ENCODE results near the gene PIGR. TPM values are rescaled to one million over a fixed set of nuclear protein-coding genes. Genes with fewer than 3 reads are reported as not detected.

Gene PIGR
- total and polyA plus RNA-seq, 2 of the 4 experiments (the other 2 are of a cell fraction): not detected

GRCh38 chr1:206909161-206909882 is 36.9 kb downstream of the PIGR start:
- H3K27me3 ChIP-seq (ENCODE audit: control insufficient read depth, insufficient read depth, low read length): peaks cover 15% of the 10 kb centered on the region
- H3K9me1 ChIP-seq (ENCODE audit: insufficient read depth, low read length): peaks cover 17% of the 10 kb centered on the region
- H2AK9ac ChIP-seq (replicated peaks; ENCODE audit: low read depth, low read length, poor library complexity): peak overlapping the region; percentile 86
- H3K9ac ChIP-seq (ENCODE audit: low read depth, low read length): peak overlapping the region; percentile 24; the same call in 1 of the 2 replicates
- CTCF ChIA-PET: interaction anchor here (0.7 to 2.3 kb wide), 9 partner anchors 17 to 182 kb away, joined by 3 to 12 read pairs (median 3); no protein-coding TSS in a partner anchor
- ATAC-seq (ENCODE audit: low read depth) (peak; percentile 15), DNase-seq (no peak)
- dilution Hi-C loops (cut with HindIII; ENCODE audit: low sequenced_read_pairs, unreplicated experiment) (no loop called here), in situ Hi-C loops (cut with MboI; ENCODE audit: low sequenced_read_pairs) (no loop called here), intact Hi-C loops (cut with micrococcal nuclease) (no loop called here)
- peak overlapping the region; percentile 86 for H3K4me2 ChIP-seq (ENCODE audit: low read depth, low read length)
- peak overlapping the region; percentile 66 for H2BK20ac ChIP-seq (ENCODE audit: low read depth, low read length)
- peak overlapping the region; percentile 59 for H2AK5ac ChIP-seq (ENCODE audit: low read depth, low read length)
- no peak overlapping the region for H4K91ac ChIP-seq (ENCODE audit: insufficient read depth, low read depth, low read length)
- H3K4ac ChIP-seq (ENCODE audit: low read depth, low read length): peak overlapping the region; percentile 77
- H3K4me1 ChIP-seq (ENCODE audit: control insufficient read depth, insufficient read depth, low read length): peaks cover 9% of the 10 kb centered on the region
- peak overlapping the region; percentile 94 for H3K23ac ChIP-seq (ENCODE audit: low read depth, low read length)
- peak overlapping the region; percentile 17; the same call in 1 of the 2 replicates for H3K56ac ChIP-seq (ENCODE audit: extremely low read depth, insufficient read depth, low read length)
- peak overlapping the region; percentile 92 for H2AFZ ChIP-seq (replicated peaks; ENCODE audit: low read length, poor library complexity)
- peak overlapping the region in 1 of 2 experiments; percentile 76; a peak in 1 of 4 replicates for H4K8ac ChIP-seq (ENCODE audit: low read depth in 2 of 2, low read length in 2 of 2)
- H3K4me3 ChIP-seq (ENCODE audit: insufficient read depth, low read depth, low read length): peak overlapping the region; percentile 47
- H3K36me3 ChIP-seq (ENCODE audit: control insufficient read depth, insufficient read depth, low read length): no peaks in the 10 kb centered on the region
- H3K27ac ChIP-seq (ENCODE audit: insufficient read depth, low read length): no peak overlapping the region; the same call in 1 of the 2 replicates
- H3K79me1 ChIP-seq (ENCODE audit: low read depth in 1 of 2, low read length in 2 of 2): peaks cover 0 to 11% of the 10 kb centered on the region in 2 experiments; a peak in 2 of 4 replicates
- H2BK5ac ChIP-seq (ENCODE audit: low read depth, low read length, poor library complexity, severe bottlenecking): no peak overlapping the region
- no peaks in the 10 kb centered on the region for H4K20me1 ChIP-seq (ENCODE audit: insufficient read depth, low read length)
- BruUV-seq (replicated peaks): no TSS peak
- WGBS, 2 experiments (ENCODE audit: extremely low coverage in 2 of 2, insufficient read length in 1 of 2): 11% methylated on average over 8 of the region's 69 CpGs; no CpG with 5 or more reads in 1 of the 2 experiments
- POLR2A ChIA-PET (ENCODE audit: unreplicated experiment): interaction anchor here (0.7 kb wide), 1 partner anchor 94 kb away, joined by 3 read pairs; no protein-coding TSS in a partner anchor
- peak overlapping the region; percentile 88 for H2BK120ac ChIP-seq (ENCODE audit: low read depth, low read length)
- no peaks in the 10 kb centered on the region for H3K9me3 ChIP-seq (ENCODE audit: control insufficient read depth, insufficient read depth, low read length)
- peak overlapping the region; percentile 47 for H4K5ac ChIP-seq (ENCODE audit: low read depth, low read length)
- peak overlapping the region; percentile 79; the same call in 2 of the 3 replicates for H2BK15ac ChIP-seq (ENCODE audit: low read depth, low read length)
- 0 out of 2 replicates have a peak overlapping the region, but pooled peaks have one; percentile 24 for H3K18ac ChIP-seq (ENCODE audit: low read depth, low read length)
- H3K14ac ChIP-seq (replicated peaks; ENCODE audit: low read depth, low read length): peak overlapping the region; percentile 84
- TF ChIP-seq SMC3 (IDR thresholded peaks at IDR 0.05; ENCODE audit: low read depth, low read length) (no peak), CEBPB (IDR thresholded peaks at IDR 0.05; ENCODE audit: low read depth, low read length) (no peak), USF2 (IDR thresholded peaks at IDR 0.05; ENCODE audit: low read depth, low read length) (no peak), CTCF (conservative IDR thresholded peaks at IDR 0.05; ENCODE audit: low read depth, low read length) (no peak), MAZ (IDR thresholded peaks at IDR 0.05; ENCODE audit: borderline replicate concordance, low read depth, low read length) (no peak), POLR2A (IDR thresholded peaks at IDR 0.05; ENCODE audit: low read depth, low read length) (no peak), NFE2L2 (IDR thresholded peaks at IDR 0.05; ENCODE audit: low read depth, low read length) (no peak), FOS (IDR thresholded peaks at IDR 0.05; ENCODE audit: low read depth, low read length) (no peak)

Measured in IMR-90 (cell line).